Cardiac atrium fibroblast (primary cell): ENCODE results near the gene CTAG2. TPM values are rescaled to one million over a fixed set of nuclear protein-coding genes. Genes with fewer than 3 reads are reported as not detected.

Source experiments
- total RNA-seq: library from RNA; depleted of rRNA; stranded (reverse); fragments of >200 nt; gene quantifications from 2 replicates; pipeline ENCODE4 v1.2.3, GENCODE V29; 2015

The CTAG2 gene
- total RNA-seq: not detected in 2 replicates

GRCh38 chrX:154653413-154653812 lies at the start of gene CTAG2:
TSS of gene CTAG2 (minus strand) at chrX:154653579. CDS start at chrX:154653515, 64 bp downstream.

GRCh38 chrX:154619182-154619581 lies 34.2 kb downstream of the CTAG2 start, which contains the start of gene CTAG1B:
TSS of gene CTAG1B (minus strand) at chrX:154619282. CDS start at chrX:154619218, 64 bp downstream.

Other genes starting within 250 kb of the CTAG2 start
- gene DNASE1L1, start 244.3 kb downstream of the CTAG2 start, total RNA-seq: 35.8 and 45.7 TPM in 2 replicates
- gene TAFAZZIN, start 242.0 kb downstream of the CTAG2 start, total RNA-seq: 19.1 and 28.9 TPM in 2 replicates
- 43.1 and 68.5 TPM in 2 replicates for gene ATP6AP1, start 224.9 kb downstream of the CTAG2 start, total RNA-seq
- gene GDI1, start 216.4 kb downstream of the CTAG2 start, total RNA-seq: 131 TPM in 2 replicates
- gene FAM50A, start 209.4 kb downstream of the CTAG2 start, total RNA-seq: 54.2 and 83.9 TPM in 2 replicates
- 16.4 and 27.9 TPM in 2 replicates for gene PLXNA3, start 195.3 kb downstream of the CTAG2 start, total RNA-seq
- gene LAGE3, start 174.3 kb downstream of the CTAG2 start, total RNA-seq: 37.9 and 38.1 TPM in 2 replicates
- 29.8 and 54.5 TPM in 2 replicates for gene UBL4A, start 167.0 kb downstream of the CTAG2 start, total RNA-seq
- gene SLC10A3, start 162.9 kb downstream of the CTAG2 start, total RNA-seq: 35.5 and 50.5 TPM in 2 replicates
- gene FAM3A, start 137.3 kb downstream of the CTAG2 start, total RNA-seq: 43.1 and 44.9 TPM in 2 replicates
- 285 and 345 TPM in 2 replicates for gene G6PD, start 106.7 kb downstream of the CTAG2 start, total RNA-seq
- 10.7 and 15.7 TPM in 2 replicates for gene IKBKG, start 106.0 kb downstream of the CTAG2 start, total RNA-seq
- gene CTAG1A, start 68.4 kb downstream of the CTAG2 start, total RNA-seq: not detected in 2 replicates
- not detected in 2 replicates for gene CTAG1B, start 34.3 kb downstream of the CTAG2 start, total RNA-seq
- gene GAB3, start 97.5 kb upstream of the CTAG2 start, total RNA-seq: 1.8 and 4.5 TPM in 2 replicates
- 24.1 and 31.8 TPM in 2 replicates for gene DKC1, start 109.3 kb upstream of the CTAG2 start, total RNA-seq
- 25.8 and 26.7 TPM in 2 replicates for gene MPP1, start 151.9 kb upstream of the CTAG2 start, total RNA-seq
- gene SMIM9, start 181.1 kb upstream of the CTAG2 start, total RNA-seq: not detected in 2 replicates
- 0.72 and 1.9 TPM in 2 replicates for gene F8A1, start 232.8 kb upstream of the CTAG2 start, total RNA-seq